GM19025 (cell line): ENCODE measurements around the gene TNFAIP8.

Source experiments
- ATAC-seq: cut with Tn5 transposase; IDR thresholded peaks from one replicate; pipeline ENCODE4 v1.9.1; 2021; ENCODE audit warnings: mild to moderate bottlenecking, low read depth, moderate library complexity; ENCODE audit not compliant: unreplicated experiment

The TNFAIP8 gene

GRCh38 chr5:119328753-119329602, 26.8 kb upstream of the TNFAIP8 start:
- no peak for ATAC-seq

DNA sequence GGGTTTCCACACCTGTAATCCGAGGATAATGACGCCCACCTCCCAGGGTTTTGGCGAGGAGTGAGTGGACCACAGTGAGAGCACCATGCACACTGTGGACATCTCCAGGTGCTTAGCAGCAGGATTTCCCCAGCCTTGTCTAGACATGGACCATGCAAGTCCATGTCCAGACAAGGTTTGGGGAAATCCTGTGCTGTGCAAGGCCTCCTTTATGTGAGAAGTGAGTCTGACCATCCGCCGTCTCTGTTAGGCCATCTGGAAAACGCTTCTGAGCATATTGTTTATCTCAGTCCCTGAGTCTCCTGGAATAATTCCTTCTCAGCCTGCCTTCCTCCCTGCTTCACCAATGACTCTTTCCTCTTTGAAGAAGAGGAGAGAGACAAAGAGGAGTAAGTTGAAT, 26.2 kb upstream of the TNFAIP8 start:
- no peak for ATAC-seq

- no peak for ATAC-seq
Observed at GRCh38 chr5:119330367-119331183, 25.2 kb upstream of the TNFAIP8 start.

GRCh38 chr5:119331566-119332095, 24.2 kb upstream of the TNFAIP8 start:
- no peak for ATAC-seq

DNA sequence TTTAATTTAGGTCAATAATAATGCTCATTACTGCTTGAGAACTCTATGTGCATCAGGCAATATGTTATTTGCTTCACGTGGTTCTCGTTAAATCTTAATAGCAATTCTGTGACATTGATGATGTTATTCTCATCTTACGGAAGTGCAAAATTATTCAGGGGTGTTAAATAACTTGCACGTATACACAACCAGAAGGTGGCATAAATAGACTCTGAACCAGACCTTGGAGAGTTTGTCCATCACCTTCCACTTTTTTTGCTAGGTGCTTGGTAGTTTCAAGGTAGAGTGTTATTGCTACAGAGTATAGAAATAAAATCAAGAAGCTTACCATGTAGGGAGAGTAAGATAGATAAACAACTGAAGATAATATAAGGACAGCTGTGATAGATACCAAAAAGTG, 23.6 kb upstream of the TNFAIP8 start:
- ATAC-seq: no peak

DNA sequence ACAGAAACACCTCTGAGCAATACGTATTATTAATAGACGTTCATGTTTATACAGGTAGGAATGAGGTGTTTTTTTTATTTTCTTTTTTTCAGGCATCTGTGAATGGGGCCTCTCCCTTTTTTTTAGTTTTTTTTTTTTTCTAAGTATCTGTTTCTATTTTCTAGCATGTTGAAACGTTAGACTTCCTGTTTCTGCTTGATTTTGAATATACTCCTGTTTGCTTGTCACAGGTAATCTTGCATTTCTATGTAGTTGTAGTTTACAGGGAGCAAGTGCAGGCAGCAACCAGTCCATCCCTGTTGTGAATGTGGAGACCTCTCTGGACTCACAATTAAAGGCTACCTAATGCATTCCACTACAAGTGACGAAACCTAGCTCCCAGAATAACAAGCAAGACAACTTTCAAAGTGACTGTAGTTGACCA, 22.8 kb upstream of the TNFAIP8 start:
- no peak for ATAC-seq

- ATAC-seq: no peak
Observed at GRCh38 chr5:119333421-119333851, 22.4 kb upstream of the TNFAIP8 start.

DNA sequence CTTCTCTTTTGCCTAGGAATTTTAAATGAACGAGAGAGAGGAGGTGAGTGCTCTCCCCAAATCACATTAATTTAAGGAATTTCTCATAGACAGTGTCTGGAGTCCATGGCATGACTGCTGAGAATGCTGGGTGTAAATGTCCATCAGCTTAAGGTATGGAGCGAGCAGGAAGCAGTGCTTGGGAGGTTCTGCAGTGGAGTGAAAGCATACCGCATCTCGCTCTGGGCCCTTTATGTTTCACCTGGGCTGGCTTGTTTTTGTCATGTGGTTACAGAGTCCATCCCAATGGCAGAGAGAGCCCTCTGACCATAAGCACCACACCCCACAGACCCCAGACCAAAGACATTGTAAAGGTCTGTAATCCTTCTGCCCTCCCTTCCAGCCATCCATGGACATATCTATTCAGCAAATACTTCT, 20.6 kb upstream of the TNFAIP8 start:
- ATAC-seq: no peak

- no peak for ATAC-seq
Observed at GRCh38 chr5:119336262-119336661, 19.6 kb upstream of the TNFAIP8 start.

DNA sequence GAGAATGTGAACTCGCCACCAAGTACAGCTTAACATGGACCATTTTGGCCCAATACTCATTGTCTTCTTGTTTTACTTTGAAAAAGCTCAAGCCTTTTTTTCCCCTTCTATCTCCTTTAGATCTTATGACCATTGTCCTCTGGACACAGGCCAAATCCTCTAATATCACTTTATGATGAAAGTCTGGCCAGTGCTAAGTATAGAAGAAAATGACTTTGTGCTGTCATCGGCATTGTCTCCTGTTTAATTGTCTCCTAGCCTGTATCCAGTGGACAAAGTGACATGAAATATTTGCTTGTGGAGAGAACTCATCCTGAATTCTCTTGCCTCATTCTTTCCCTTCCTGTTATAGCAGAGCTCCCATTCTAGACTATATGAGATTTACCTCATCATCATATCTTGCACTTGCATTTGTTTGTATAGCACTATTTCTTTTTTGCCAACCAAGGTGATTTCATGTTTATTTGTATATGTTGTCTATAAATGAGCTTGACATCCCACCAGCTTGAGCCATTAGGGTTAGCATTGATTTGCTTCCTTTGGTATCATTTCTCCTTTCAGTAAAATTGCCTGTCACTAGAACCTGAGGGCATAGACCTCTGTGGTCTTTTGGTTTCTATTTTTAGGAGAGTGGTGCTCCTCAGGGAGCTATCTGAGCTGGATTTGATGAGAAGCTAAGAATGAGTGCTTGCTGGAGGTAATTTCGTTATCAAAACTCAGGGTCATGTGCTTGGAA, 18.8 kb upstream of the TNFAIP8 start:
- no peak for ATAC-seq

DNA sequence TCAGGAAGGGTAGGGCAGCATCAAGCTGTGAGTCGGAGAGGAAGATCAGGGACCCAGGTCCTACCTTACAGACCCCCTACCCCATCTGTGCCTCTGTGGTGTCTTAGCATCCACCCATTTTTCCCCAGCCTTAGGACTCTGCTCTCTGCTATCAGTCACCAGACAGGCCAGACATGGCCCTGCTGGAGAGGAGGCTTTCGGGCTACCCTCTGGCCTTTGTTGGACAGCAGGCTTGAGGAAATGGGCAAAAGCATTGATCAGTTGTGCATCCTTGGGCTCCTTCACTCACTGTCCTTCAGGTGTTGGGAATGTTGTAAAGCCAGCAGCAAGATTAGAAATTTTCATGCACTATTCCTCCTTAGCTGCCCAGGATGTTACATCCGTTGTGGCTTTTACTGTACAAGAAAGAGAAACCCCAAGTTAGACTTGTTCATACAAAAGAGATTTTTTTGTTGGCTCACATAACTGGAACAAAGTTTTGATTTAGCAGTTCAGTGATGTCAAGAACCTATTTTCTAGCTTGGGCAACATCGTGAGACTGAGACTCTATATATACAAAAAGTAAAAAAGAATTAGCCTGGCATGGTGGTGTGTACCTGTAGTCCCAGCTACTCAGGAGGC, 17.4 kb upstream of the TNFAIP8 start:
- ATAC-seq: no peak

- no peak for ATAC-seq
Observed at GRCh38 chr5:119339344-119339743, 16.5 kb upstream of the TNFAIP8 start.

- no peak for ATAC-seq
Observed at GRCh38 chr5:119339965-119340364, 15.9 kb upstream of the TNFAIP8 start.

DNA sequence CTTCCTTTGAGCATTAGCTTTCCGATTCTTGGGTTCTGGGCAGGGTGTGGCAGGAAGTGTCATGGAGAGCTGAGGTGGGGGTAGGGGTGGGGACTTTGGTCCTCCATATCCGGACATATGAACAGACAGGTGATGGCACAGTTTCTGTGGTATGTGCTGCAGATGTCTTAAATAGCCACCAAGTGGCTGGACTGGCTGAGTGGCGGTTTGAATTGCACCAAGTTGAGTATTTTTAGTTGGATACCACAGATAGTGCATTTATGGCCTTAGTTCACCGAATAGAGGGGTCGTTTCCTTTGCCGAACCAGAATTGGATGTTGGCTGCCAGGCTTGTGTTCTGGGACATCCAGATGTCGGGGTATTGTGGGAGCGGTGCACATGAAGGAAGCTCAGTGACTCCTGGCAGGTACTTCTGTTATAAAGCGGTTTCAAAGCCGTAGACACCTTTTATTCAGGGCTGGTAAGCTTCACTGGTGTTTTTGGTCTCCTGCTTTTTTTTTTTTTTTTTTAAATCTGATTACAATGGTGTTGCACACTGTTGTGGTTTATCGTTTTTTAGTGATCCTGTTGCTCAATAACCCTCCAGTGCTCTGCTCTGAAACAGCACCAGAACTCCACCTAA, 15.1 kb upstream of the TNFAIP8 start:
- ATAC-seq: peak; percentile 51

- peak; percentile 45 for ATAC-seq
Observed at GRCh38 chr5:119341452-119342349, 14.1 kb upstream of the TNFAIP8 start.

DNA sequence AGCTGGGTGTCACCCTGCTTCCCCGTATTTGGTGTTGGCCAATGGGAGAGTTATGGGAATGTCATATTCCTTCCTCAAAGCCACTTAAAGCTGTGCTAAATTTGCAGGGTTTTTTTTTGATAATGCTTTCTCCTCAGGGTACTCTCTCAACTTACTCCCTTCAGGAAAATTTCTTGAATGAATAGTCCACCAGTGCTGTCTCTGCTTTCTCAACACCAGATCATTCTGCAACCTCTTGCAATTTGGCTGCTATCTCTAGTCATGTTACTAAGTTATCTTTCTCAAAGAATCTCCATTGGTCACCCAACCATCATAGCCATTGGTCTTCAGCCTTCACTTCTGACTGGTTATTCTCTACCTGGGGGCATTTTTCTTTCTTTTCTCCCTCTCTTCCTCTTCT, 13.4 kb upstream of the TNFAIP8 start:
- no peak for ATAC-seq

DNA sequence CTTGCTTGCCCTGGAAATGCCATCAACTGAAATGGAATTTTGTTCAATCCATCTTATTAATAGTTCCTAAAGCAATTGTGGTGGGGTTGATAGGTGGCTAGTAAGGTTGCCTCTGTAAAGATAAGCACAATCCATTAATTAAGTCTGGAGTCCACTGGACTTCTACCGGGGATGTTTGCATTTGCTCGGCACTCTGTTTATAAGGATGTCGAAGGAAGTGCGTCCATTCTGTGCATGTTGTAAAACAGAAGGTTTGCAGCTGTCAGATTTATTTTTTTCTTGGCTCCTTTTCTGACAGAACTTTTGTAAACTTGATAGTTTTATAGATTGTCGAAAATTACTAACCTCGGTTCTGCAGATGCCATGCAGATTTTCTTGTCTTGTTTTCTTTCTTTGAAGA, 12.8 kb upstream of the TNFAIP8 start:
- ATAC-seq: no peak

DNA sequence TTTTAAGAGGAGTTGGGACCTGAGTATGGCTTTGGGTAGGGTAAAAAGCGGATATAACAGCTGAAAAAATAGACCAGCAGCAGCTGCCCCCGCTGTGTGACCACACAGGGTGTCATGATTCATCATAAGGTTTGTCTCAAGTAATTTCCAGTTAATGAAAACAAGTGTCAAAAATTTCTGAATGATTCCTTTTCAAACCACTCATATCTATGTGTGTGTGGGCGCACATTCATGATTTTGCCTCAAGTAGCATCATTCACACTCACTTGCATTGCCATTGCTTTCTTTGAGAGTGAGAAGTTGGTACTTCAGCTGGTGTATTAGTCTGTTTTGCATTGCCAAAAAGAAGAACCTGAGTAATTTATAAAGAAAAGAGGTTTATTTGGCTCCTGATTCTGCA, 12.1 kb upstream of the TNFAIP8 start:
- no peak for ATAC-seq

- ATAC-seq: no peak
Observed at GRCh38 chr5:119344231-119344630, 11.6 kb upstream of the TNFAIP8 start.
